GM23338 (cell line): ENCODE results near the gene WAPL. TPM values are rescaled to one million over a fixed set of nuclear protein-coding genes. Genes with fewer than 3 reads are reported as not detected.

Source experiments
- ATAC-seq: fragments of 200-7000 bp; cut with Tn5 transposase; 3 replicates; pipeline ENCODE4 v1.9.1; 2020
- DNase-seq: peaks from one replicate; pipeline ENCODE4 v3.0.0-alpha.2; 2015; ENCODE audit warnings: low spot score
- H2AFZ ChIP-seq: fragments of 200-600 bp; sonication (generic); 2 replicates; pipeline ENCODE4 v1.8.0; 2016; ENCODE audit warnings: antibody characterized with exemption, mild to moderate bottlenecking, moderate library complexity
- H3F3A ChIP-seq: fragments of 200-600 bp; sonication (generic); replicated peaks from 2 replicates; pipeline ENCODE4 v1.8.0; 2017; ENCODE audit warnings: antibody characterized with exemption, mixed run types, low read depth
- H3K27ac ChIP-seq: fragments of 200-600 bp; sonication (generic); 2 replicates; pipeline ENCODE4 v1.6.1; 2016; ENCODE audit warnings: low read depth
- H3K27me3 ChIP-seq: fragments of 200-600 bp; sonication (generic); 2 replicates; pipeline ENCODE4 v1.8.0; 2016; ENCODE audit warnings: mild to moderate bottlenecking, mixed run types, moderate library complexity; ENCODE audit not compliant: insufficient read depth
- H3K36me3 ChIP-seq: fragments of 200-600 bp; sonication (generic); 2 replicates; pipeline ENCODE4 v1.8.0; 2016; ENCODE audit warnings: mild to moderate bottlenecking; ENCODE audit not compliant: insufficient read depth
- H3K4me1 ChIP-seq: fragments of 200-600 bp; sonication (generic); 2 replicates; pipeline ENCODE4 v1.8.0; 2016; ENCODE audit warnings: mild to moderate bottlenecking, moderate library complexity; ENCODE audit not compliant: insufficient read depth
- H3K4me2 ChIP-seq: fragments of 200-600 bp; sonication (generic); 2 replicates; pipeline ENCODE4 v1.7.1; 2017; ENCODE audit warnings: mixed run types
- H3K4me3 ChIP-seq: fragments of 200-600 bp; sonication (generic); 2 replicates; pipeline ENCODE4 v1.6.1; 2016; ENCODE audit warnings: mixed run types
- H3K79me2 ChIP-seq: fragments of 200-600 bp; sonication (generic); replicated peaks from 2 replicates; pipeline ENCODE4 v1.8.0; 2017; ENCODE audit warnings: mild to moderate bottlenecking; ENCODE audit not compliant: insufficient read depth
- H3K9me2 ChIP-seq: fragments of 200-600 bp; sonication (generic); 2 replicates; pipeline ENCODE4 v1.8.0; 2017; ENCODE audit not compliant: insufficient read depth
- H4K20me1 ChIP-seq: fragments of 200-600 bp; sonication (generic); replicated peaks from 2 replicates; pipeline ENCODE4 v1.8.0; 2017; ENCODE audit warnings: mild to moderate bottlenecking; ENCODE audit not compliant: insufficient read depth
- H3K27ac Mint-ChIP-seq: 2 replicates; pipeline ENCODE4 v1.8.0; 2020; ENCODE audit warnings: inconsistent platforms, mild to moderate bottlenecking, moderate library complexity, mixed read lengths
- H3K27me3 Mint-ChIP-seq: 3 replicates; pipeline ENCODE4 v1.8.0; 2022; ENCODE audit warnings: low read depth, mild to moderate bottlenecking, moderate library complexity, mixed read lengths, inconsistent platforms; ENCODE audit not compliant: insufficient read depth, poor library complexity
- H3K36me3 Mint-ChIP-seq: 3 replicates; pipeline ENCODE4 v1.8.0; 2021; ENCODE audit warnings: low read depth, mild to moderate bottlenecking, inconsistent platforms, moderate library complexity, mixed read lengths
- H3K4me1 Mint-ChIP-seq: 3 replicates; pipeline ENCODE4 v1.8.0; 2020; ENCODE audit warnings: mild to moderate bottlenecking, inconsistent platforms, mixed read lengths
- H3K4me3 Mint-ChIP-seq: 3 replicates; pipeline ENCODE4 v1.8.0; 2021; ENCODE audit warnings: moderate library complexity, mild to moderate bottlenecking, inconsistent platforms, mixed read lengths
- H3K9me3 Mint-ChIP-seq: 3 replicates; pipeline ENCODE4 v1.8.0; 2020; ENCODE audit warnings: moderate library complexity, mild to moderate bottlenecking, inconsistent platforms, mixed read lengths
- CTCF ChIP-seq, 2 experiments: fragments of 200-600 bp in 1 of 2; sonication (generic) in 1 of 2; conservative IDR thresholded peaks; 2 replicates each; pipeline versions ENCODE4 v1.5.1 to v1.6.1; 2016 to 2017; ENCODE audit warnings: antibody characterized with exemption in 2 of 2, low read depth in 2 of 2, mild to moderate bottlenecking in 2 of 2, moderate library complexity in 1 of 2
- ETS1 ChIP-seq: IDR thresholded peaks from 2 replicates; pipeline ENCODE4 v1.6.1; 2016; ENCODE audit warnings: antibody characterized with exemption
- EZH2 ChIP-seq: fragments of 200-600 bp; sonication (generic); IDR thresholded peaks from one replicate; pipeline ENCODE4 v1.8.0; 2017; ENCODE audit warnings: antibody characterized with exemption, mild to moderate bottlenecking, low read depth; ENCODE audit not compliant: unreplicated experiment
- EZH2phosphoT487 ChIP-seq: fragments of 200-600 bp; sonication (generic); IDR thresholded peaks from one replicate; pipeline ENCODE4 v1.8.1; 2018; ENCODE audit warnings: antibody characterized with exemption; ENCODE audit not compliant: unreplicated experiment
- JUNB ChIP-seq: IDR thresholded peaks from one replicate; pipeline ENCODE4 v1.6.1; 2016; ENCODE audit warnings: antibody characterized with exemption; ENCODE audit not compliant: unreplicated experiment
- POLR2AphosphoS5 ChIP-seq: IDR thresholded peaks from 2 replicates; pipeline ENCODE4 v1.6.1; 2016; ENCODE audit warnings: antibody characterized with exemption, low read depth
- REST ChIP-seq: IDR thresholded peaks from one replicate; pipeline ENCODE4 v1.6.1; 2018; ENCODE audit warnings: antibody characterized with exemption; ENCODE audit not compliant: unreplicated experiment
- STAT1 ChIP-seq: IDR thresholded peaks from one replicate; pipeline ENCODE4 v1.6.1; 2016; ENCODE audit warnings: antibody characterized with exemption; ENCODE audit not compliant: unreplicated experiment
- ZNF114 ChIP-seq: fragments of 250-450 bp; sonication (Bioruptor Pico); IDR thresholded peaks from 2 replicates; pipeline ENCODE4 v1.5.0; 2020; ENCODE audit warnings: mild to moderate bottlenecking, moderate library complexity
- ZNF331 ChIP-seq: fragments of 250-450 bp; sonication (Bioruptor Pico); IDR thresholded peaks from 2 replicates; pipeline ENCODE4 v1.5.0; 2020; ENCODE audit warnings: low read depth, mild to moderate bottlenecking, moderate library complexity
- polyA plus RNA-seq: library from polyadenylated mRNA; unstranded; fragments of >200 nt; fragmentation: Nextera tagmentation; extraction: Ambion mirVana; gene quantifications from 2 replicates; pipeline ENCODE4 v1.2.1, GENCODE V29; 2016
- total RNA-seq: library from RNA; depleted of rRNA; stranded (reverse); fragments of >200 nt; shearing (Covaris generic); gene quantifications from 2 replicates; pipeline ENCODE4 v1.2.3, GENCODE V29; 2014

The WAPL gene
- total and polyA plus RNA-seq, 2 experiments from 2014 or later = 25.2 to 60.8 TPM

GRCh38 chr10:86434656-86435055 lies 86.9 kb downstream of the WAPL start:
- Histone ChIP-seq H4K20me1 (no peaks in the 10 kb centered on the region), H3K27me3 (no peaks in the 10 kb centered on the region)
- H3K27ac Mint-ChIP-seq = peak overlapping the region; percentile 31; the same call in 1 of the 2 replicates

More at GRCh38 chr10:86434656-86435055, 86.9 kb downstream of the WAPL start:
- no peak for DNase-seq
- no peaks in the 10 kb centered on the region for H3K9me2 ChIP-seq
- H3K4me3 Mint-ChIP-seq = no peak overlapping the region
- no peaks in the 10 kb centered on the region for H3K9me3 Mint-ChIP-seq
- peaks cover 22% of the 10 kb centered on the region for H3K36me3 Mint-ChIP-seq
- peaks cover 15% of the 10 kb centered on the region; the same call in 2 of the 3 replicates for H3K4me1 Mint-ChIP-seq
- H3K4me1 ChIP-seq = peaks cover 26% of the 10 kb centered on the region
- H3K27me3 Mint-ChIP-seq = no peaks in the 10 kb centered on the region
- no peak overlapping the region for H3K4me3 ChIP-seq
- H3K4me2 ChIP-seq = no peak overlapping the region
- H3K79me2 ChIP-seq = no peaks in the 10 kb centered on the region
- no peak overlapping the region for H3K27ac ChIP-seq
- H3F3A ChIP-seq = no peaks in the 10 kb centered on the region
- H3K36me3 ChIP-seq = peaks cover 6% of the 10 kb centered on the region; the same call in 1 of the 2 replicates
- TF ChIP-seq CTCF (conservative IDR thresholded peaks at IDR 0.05; ENCODE audit: low read depth in 2 of 2) = no peak
- no peak for TF ChIP-seq ETS1
- no peak for TF ChIP-seq STAT1
- TF ChIP-seq JUNB = no peak
- no peak for TF ChIP-seq REST
- no peak for TF ChIP-seq ZNF331 (CRISPR knock-in tag)
- no peak for TF ChIP-seq EZH2
- TF ChIP-seq ZNF114 = no peak
- no peak for TF ChIP-seq POLR2AphosphoS5
- TF ChIP-seq EZH2phosphoT487 = no peak
- no peak overlapping the region for H2AFZ ChIP-seq
- no peak for ATAC-seq
